Measurements from ENCODE around the gene ZNF44. TPM values are rescaled to one million over a fixed set of nuclear protein-coding genes. Genes with fewer than 3 reads are reported as not detected.

ZNF44 gene
- total RNA-seq, 1 experiment from 2014 or later, result 4.8 TPM

DNA sequence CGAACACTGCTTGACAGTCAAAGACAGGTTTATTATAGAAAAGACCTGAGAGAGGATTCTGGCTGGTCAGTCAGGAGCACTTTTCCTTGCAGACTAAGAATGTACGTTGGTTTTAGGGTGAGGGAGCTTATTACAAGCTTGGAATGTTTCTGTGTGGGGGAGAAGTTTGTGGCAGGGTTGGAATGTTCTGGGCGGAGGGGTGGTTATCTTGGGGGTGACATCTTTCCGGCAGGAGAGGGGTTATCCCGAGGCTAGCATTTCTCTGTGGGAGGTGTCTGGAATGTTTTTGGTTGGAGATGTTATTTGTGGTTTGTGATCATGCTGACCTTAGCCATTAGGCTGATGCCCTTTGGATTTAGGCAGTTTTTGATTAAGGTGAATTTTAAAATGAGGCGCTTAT, 70.0 kb downstream of the ZNF44 start:
- no peak overlapping the region for H3K27ac Mint-ChIP-seq
- DNase-seq (ENCODE audit: low spot score) (no peak), ATAC-seq (no peak)
- H3K4me3 Mint-ChIP-seq, result no peak overlapping the region
- H3K4me1 Mint-ChIP-seq, result no peaks in the 10 kb centered on the region
- H3K9me3 Mint-ChIP-seq, result peaks cover 72% of the 10 kb centered on the region
- POLR2A ChIA-PET, result no interaction called here
- no peaks in the 10 kb centered on the region for H3K27me3 Mint-ChIP-seq (ENCODE audit: low read depth)
- TF ChIP-seq, protein P1, sequence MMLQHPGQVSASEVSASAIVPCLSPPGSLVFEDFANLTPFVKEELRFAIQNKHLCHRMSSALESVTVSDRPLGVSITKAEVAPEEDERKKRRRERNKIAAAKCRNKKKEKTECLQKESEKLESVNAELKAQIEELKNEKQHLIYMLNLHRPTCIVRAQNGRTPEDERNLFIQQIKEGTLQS (CRISPR knock-in tag; conservative IDR thresholded peaks at IDR 0.05), result no peak
- TF ChIP-seq, protein P2, sequence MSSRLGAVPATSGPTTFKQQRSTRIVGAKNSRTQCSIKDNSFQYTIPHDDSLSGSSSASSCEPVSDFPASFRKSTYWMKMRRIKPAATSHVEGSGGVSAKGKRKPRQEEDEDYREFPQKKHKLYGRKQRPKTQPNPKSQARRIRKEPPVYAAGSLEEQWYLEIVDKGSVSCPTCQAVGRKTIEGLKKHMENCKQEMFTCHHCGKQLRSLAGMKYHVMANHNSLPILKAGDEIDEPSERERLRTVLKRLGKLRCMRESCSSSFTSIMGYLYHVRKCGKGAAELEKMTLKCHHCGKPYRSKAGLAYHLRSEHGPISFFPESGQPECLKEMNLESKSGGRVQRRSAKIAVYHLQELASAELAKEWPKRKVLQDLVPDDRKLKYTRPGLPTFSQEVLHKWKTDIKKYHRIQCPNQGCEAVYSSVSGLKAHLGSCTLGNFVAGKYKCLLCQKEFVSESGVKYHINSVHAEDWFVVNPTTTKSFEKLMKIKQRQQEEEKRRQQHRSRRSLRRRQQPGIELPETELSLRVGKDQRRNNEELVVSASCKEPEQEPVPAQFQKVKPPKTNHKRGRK (CRISPR knock-in tag; IDR thresholded peaks at IDR 0.05; ENCODE audit: borderline replicate concordance), result no peak
- no peak for TF ChIP-seq PRRX2 (CRISPR knock-in tag; IDR thresholded peaks at IDR 0.05)
- TF ChIP-seq, protein P3, sequence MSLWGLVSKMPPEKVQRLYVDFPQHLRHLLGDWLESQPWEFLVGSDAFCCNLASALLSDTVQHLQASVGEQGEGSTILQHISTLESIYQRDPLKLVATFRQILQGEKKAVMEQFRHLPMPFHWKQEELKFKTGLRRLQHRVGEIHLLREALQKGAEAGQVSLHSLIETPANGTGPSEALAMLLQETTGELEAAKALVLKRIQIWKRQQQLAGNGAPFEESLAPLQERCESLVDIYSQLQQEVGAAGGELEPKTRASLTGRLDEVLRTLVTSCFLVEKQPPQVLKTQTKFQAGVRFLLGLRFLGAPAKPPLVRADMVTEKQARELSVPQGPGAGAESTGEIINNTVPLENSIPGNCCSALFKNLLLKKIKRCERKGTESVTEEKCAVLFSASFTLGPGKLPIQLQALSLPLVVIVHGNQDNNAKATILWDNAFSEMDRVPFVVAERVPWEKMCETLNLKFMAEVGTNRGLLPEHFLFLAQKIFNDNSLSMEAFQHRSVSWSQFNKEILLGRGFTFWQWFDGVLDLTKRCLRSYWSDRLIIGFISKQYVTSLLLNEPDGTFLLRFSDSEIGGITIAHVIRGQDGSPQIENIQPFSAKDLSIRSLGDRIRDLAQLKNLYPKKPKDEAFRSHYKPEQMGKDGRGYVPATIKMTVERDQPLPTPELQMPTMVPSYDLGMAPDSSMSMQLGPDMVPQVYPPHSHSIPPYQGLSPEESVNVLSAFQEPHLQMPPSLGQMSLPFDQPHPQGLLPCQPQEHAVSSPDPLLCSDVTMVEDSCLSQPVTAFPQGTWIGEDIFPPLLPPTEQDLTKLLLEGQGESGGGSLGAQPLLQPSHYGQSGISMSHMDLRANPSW (CRISPR knock-in tag; conservative IDR thresholded peaks at IDR 0.05; ENCODE audit: low read depth), result no peak
- TF ChIP-seq SMAD4 (CRISPR knock-in tag; IDR thresholded peaks at IDR 0.05), result no peak
- no peak for TF ChIP-seq GABPB1 (CRISPR knock-in tag; IDR thresholded peaks at IDR 0.05)
- TF ChIP-seq ZNF263 (CRISPR knock-in tag; IDR thresholded peaks at IDR 0.05; ENCODE audit: low read depth), result no peak
- no peak for TF ChIP-seq NR2C2 (CRISPR knock-in tag; IDR thresholded peaks at IDR 0.05)
- TF ChIP-seq ZNF219 (CRISPR knock-in tag; IDR thresholded peaks at IDR 0.05; ENCODE audit: borderline replicate concordance), result no peak
- TF ChIP-seq, protein P4, sequence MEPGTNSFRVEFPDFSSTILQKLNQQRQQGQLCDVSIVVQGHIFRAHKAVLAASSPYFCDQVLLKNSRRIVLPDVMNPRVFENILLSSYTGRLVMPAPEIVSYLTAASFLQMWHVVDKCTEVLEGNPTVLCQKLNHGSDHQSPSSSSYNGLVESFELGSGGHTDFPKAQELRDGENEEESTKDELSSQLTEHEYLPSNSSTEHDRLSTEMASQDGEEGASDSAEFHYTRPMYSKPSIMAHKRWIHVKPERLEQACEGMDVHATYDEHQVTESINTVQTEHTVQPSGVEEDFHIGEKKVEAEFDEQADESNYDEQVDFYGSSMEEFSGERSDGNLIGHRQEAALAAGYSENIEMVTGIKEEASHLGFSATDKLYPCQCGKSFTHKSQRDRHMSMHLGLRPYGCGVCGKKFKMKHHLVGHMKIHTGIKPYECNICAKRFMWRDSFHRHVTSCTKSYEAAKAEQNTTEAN (CRISPR knock-in tag; IDR thresholded peaks at IDR 0.05), result no peak
- TF ChIP-seq, protein P5, sequence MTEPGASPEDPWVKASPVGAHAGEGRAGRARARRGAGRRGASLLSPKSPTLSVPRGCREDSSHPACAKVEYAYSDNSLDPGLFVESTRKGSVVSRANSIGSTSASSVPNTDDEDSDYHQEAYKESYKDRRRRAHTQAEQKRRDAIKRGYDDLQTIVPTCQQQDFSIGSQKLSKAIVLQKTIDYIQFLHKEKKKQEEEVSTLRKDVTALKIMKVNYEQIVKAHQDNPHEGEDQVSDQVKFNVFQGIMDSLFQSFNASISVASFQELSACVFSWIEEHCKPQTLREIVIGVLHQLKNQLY (CRISPR knock-in tag; IDR thresholded peaks at IDR 0.05), result no peak
- no peak for TF ChIP-seq ATF1 (CRISPR knock-in tag; IDR thresholded peaks at IDR 0.05)
- TF ChIP-seq, protein P6, sequence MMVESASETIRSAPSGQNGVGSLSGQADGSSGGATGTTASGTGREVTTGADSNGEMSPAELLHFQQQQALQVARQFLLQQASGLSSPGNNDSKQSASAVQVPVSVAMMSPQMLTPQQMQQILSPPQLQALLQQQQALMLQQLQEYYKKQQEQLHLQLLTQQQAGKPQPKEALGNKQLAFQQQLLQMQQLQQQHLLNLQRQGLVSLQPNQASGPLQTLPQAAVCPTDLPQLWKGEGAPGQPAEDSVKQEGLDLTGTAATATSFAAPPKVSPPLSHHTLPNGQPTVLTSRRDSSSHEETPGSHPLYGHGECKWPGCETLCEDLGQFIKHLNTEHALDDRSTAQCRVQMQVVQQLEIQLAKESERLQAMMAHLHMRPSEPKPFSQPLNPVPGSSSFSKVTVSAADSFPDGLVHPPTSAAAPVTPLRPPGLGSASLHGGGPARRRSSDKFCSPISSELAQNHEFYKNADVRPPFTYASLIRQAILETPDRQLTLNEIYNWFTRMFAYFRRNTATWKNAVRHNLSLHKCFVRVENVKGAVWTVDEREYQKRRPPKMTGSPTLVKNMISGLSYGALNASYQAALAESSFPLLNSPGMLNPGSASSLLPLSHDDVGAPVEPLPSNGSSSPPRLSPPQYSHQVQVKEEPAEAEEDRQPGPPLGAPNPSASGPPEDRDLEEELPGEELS (CRISPR knock-in tag; IDR thresholded peaks at IDR 0.05), result no peak
- TF ChIP-seq, protein P7, sequence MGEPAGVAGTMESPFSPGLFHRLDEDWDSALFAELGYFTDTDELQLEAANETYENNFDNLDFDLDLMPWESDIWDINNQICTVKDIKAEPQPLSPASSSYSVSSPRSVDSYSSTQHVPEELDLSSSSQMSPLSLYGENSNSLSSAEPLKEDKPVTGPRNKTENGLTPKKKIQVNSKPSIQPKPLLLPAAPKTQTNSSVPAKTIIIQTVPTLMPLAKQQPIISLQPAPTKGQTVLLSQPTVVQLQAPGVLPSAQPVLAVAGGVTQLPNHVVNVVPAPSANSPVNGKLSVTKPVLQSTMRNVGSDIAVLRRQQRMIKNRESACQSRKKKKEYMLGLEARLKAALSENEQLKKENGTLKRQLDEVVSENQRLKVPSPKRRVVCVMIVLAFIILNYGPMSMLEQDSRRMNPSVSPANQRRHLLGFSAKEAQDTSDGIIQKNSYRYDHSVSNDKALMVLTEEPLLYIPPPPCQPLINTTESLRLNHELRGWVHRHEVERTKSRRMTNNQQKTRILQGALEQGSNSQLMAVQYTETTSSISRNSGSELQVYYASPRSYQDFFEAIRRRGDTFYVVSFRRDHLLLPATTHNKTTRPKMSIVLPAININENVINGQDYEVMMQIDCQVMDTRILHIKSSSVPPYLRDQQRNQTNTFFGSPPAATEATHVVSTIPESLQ (CRISPR knock-in tag; IDR thresholded peaks at IDR 0.05), result no peak
- TF ChIP-seq, protein P8, sequence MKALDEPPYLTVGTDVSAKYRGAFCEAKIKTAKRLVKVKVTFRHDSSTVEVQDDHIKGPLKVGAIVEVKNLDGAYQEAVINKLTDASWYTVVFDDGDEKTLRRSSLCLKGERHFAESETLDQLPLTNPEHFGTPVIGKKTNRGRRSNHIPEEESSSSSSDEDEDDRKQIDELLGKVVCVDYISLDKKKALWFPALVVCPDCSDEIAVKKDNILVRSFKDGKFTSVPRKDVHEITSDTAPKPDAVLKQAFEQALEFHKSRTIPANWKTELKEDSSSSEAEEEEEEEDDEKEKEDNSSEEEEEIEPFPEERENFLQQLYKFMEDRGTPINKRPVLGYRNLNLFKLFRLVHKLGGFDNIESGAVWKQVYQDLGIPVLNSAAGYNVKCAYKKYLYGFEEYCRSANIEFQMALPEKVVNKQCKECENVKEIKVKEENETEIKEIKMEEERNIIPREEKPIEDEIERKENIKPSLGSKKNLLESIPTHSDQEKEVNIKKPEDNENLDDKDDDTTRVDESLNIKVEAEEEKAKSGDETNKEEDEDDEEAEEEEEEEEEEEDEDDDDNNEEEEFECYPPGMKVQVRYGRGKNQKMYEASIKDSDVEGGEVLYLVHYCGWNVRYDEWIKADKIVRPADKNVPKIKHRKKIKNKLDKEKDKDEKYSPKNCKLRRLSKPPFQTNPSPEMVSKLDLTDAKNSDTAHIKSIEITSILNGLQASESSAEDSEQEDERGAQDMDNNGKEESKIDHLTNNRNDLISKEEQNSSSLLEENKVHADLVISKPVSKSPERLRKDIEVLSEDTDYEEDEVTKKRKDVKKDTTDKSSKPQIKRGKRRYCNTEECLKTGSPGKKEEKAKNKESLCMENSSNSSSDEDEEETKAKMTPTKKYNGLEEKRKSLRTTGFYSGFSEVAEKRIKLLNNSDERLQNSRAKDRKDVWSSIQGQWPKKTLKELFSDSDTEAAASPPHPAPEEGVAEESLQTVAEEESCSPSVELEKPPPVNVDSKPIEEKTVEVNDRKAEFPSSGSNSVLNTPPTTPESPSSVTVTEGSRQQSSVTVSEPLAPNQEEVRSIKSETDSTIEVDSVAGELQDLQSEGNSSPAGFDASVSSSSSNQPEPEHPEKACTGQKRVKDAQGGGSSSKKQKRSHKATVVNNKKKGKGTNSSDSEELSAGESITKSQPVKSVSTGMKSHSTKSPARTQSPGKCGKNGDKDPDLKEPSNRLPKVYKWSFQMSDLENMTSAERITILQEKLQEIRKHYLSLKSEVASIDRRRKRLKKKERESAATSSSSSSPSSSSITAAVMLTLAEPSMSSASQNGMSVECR (CRISPR knock-in tag; IDR thresholded peaks at IDR 0.05; ENCODE audit: borderline replicate concordance), result no peak
- no peak for TF ChIP-seq ZNF138 (CRISPR knock-in tag; conservative IDR thresholded peaks at IDR 0.05)
- no peak for TF ChIP-seq ZNF671 (CRISPR knock-in tag; IDR thresholded peaks at IDR 0.05)
- TF ChIP-seq FOXP1 (CRISPR knock-in tag; IDR thresholded peaks at IDR 0.05; ENCODE audit: borderline replicate concordance), result no peak
- TF ChIP-seq MYBL2 (CRISPR knock-in tag; IDR thresholded peaks at IDR 0.05), result no peak
- CTCF ChIA-PET, result no interaction called here
- peaks cover 65% of the 10 kb centered on the region for H3K36me3 Mint-ChIP-seq
